ENCODE data around the gene HNF1A.

The HNF1A gene

DNA sequence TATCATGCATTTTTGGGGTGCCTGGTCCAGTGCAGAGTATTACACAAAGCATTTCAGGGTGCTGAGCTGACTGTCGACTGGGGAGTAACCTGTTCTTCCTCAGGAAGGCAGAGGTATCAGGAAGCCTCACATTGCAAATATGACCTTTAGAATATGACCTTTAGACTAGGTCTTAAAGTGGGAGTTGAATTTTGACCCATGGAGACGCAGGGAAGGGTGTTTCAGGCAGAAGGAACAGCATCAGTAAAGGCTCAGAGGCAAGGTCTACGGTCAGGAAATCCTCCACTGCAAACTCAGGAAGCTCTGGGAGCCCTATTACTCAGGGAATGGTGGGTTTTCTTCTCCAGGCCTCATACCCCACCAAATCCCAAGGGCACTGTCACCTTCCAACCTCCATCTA, 11.3 kb downstream of the HNF1A start:
- Histone ChIP-seq H3K14ac (ENCODE audit: low read length) (no peak overlapping the region), H3K4me2 (ENCODE audit: low read length) (no peak overlapping the region), H4K8ac (ENCODE audit: low read depth, low read length) (no peak overlapping the region), H3K23ac (ENCODE audit: low read length) (no peak overlapping the region), H3K9ac (ENCODE audit: low read length) (no peak overlapping the region), H4K91ac (ENCODE audit: low read depth, low read length) (no peak overlapping the region), H3K4ac (ENCODE audit: low read depth, low read length) (no peak overlapping the region), H2AK5ac (ENCODE audit: low read length) (no peak overlapping the region), H3K4me3 (ENCODE audit: low read depth, low read length) (no peak overlapping the region), H2BK12ac (ENCODE audit: low read length) (no peak overlapping the region), H3K79me2 (ENCODE audit: control insufficient read depth, insufficient read depth, low read length, poor library complexity) (no peaks in the 10 kb centered on the region), H3K4me1 (ENCODE audit: control insufficient read depth in 1 of 2, insufficient read depth in 2 of 2, low read length in 2 of 2) (no peaks in the 10 kb centered on the region), H3K18ac (ENCODE audit: low read length) (no peak overlapping the region), H2BK120ac (ENCODE audit: insufficient read depth, low read length, poor library complexity) (no peak overlapping the region), H3K36me3 (ENCODE audit: control insufficient read depth in 1 of 2, insufficient read depth in 2 of 2, low read length in 2 of 2) (no peaks in the 10 kb centered on the region), H2AFZ (ENCODE audit: insufficient read depth, low read length, poor library complexity) (no peak overlapping the region), H4K12ac (ENCODE audit: low read depth, low read length) (no peak overlapping the region), H3K27ac (ENCODE audit: low read depth, low read length) (no peak overlapping the region), H3K27me3 (ENCODE audit: insufficient read depth, low read length) (no peaks in the 10 kb centered on the region), H3K9me3 (ENCODE audit: insufficient read depth, low read depth, low read length) (peaks cover 9% of the 10 kb centered on the region), H3K79me1 (ENCODE audit: low read length) (no peaks in the 10 kb centered on the region), H2BK5ac (ENCODE audit: low read depth, low read length, poor library complexity) (no peak overlapping the region)
- WGBS (ENCODE audit: extremely low coverage, insufficient coverage, insufficient read length) = no CpG with 5 or more reads among the region's 3 CpGs
- DNase-seq = no peak

DNA sequence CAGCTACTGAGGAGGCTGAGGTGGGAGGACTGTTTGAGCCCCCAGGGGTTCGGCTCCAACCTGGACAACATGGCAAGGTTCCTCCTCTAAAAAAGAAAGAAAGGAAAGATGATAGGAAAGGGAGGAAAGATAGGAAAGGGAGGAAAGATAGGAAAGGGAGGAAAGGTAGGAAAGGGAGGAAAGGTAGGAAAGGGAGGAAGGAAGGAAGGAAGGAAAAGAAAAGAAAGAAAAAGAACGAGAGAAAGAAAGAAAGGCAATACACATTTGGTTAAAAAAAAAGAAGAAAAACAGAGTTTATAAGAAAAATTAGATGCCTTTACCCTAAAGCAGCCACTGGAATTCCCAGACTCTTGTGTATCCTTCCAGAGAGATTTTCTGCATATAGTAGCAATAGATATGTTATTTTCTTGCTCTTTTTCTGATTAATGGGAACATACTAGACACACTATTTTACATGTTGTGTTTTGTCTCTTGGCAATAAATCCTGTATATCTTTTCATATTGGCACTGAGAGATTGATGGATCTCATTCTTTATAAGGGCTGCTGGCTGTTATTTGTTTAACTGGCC, 12.2 kb downstream of the HNF1A start:
- Histone ChIP-seq H4K91ac (ENCODE audit: low read depth, low read length) (no peak overlapping the region), H3K27ac (ENCODE audit: low read depth, low read length) (no peak overlapping the region), H3K27me3 (ENCODE audit: insufficient read depth, low read length) (no peaks in the 10 kb centered on the region), H2AFZ (ENCODE audit: insufficient read depth, low read length, poor library complexity) (no peak overlapping the region), H3K79me2 (ENCODE audit: control insufficient read depth, insufficient read depth, low read length, poor library complexity) (no peaks in the 10 kb centered on the region), H4K12ac (ENCODE audit: low read depth, low read length) (no peak overlapping the region), H3K36me3 (ENCODE audit: control insufficient read depth in 1 of 2, insufficient read depth in 2 of 2, low read length in 2 of 2) (no peaks in the 10 kb centered on the region), H3K4me2 (ENCODE audit: low read length) (no peak overlapping the region), H3K23ac (ENCODE audit: low read length) (no peak overlapping the region), H3K9ac (ENCODE audit: low read length) (no peak overlapping the region), H2BK5ac (ENCODE audit: low read depth, low read length, poor library complexity) (no peak overlapping the region), H3K4me1 (ENCODE audit: control insufficient read depth in 1 of 2, insufficient read depth in 2 of 2, low read length in 2 of 2) (no peaks in the 10 kb centered on the region), H3K14ac (ENCODE audit: low read length) (no peak overlapping the region), H2BK120ac (ENCODE audit: insufficient read depth, low read length, poor library complexity) (no peak overlapping the region), H2BK12ac (ENCODE audit: low read length) (no peak overlapping the region), H3K4ac (ENCODE audit: low read depth, low read length) (no peak overlapping the region), H3K18ac (ENCODE audit: low read length) (no peak overlapping the region), H3K4me3 (ENCODE audit: low read depth, low read length) (no peak overlapping the region), H3K79me1 (ENCODE audit: low read length) (no peaks in the 10 kb centered on the region), H3K9me3 (ENCODE audit: insufficient read depth, low read depth, low read length) (peaks cover 9% of the 10 kb centered on the region), H4K8ac (ENCODE audit: low read depth, low read length) (no peak overlapping the region), H2AK5ac (ENCODE audit: low read length) (no peak overlapping the region)
- no CpG with 5 or more reads among the region's 2 CpGs for WGBS (ENCODE audit: extremely low coverage, insufficient coverage, insufficient read length)
- DNase-seq = no peak

DNA sequence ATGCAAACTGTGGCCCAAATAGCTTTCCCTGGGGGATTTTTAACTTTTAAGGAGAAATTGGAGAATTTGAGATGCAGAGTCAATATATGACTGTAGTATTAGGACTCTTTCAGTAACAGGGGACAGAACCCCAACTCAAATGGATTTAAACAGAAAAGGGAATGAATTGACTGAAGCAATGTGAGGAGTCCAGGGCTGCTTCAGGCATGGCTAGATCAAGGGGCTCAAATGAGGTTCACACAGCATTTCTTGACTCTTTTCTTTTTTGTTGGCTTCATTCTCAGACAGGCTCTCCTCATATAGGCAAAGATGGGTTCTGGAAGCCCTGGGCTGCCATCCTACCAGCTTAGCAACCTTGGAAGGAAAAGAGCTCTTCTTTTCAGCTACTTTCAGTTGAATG, 13.6 kb downstream of the HNF1A start:
- DNase-seq = no peak
- H3K27ac ChIP-seq (ENCODE audit: low read depth, low read length) = no peak overlapping the region
- no peaks in the 10 kb centered on the region for H3K79me1 ChIP-seq (ENCODE audit: low read length)
- no peak overlapping the region for H3K18ac ChIP-seq (ENCODE audit: low read length)
- H3K23ac ChIP-seq (ENCODE audit: low read length) = no peak overlapping the region
- H2AK5ac ChIP-seq (ENCODE audit: low read length) = no peak overlapping the region
- H3K4me3 ChIP-seq (ENCODE audit: low read depth, low read length) = no peak overlapping the region
- no peak overlapping the region for H2BK120ac ChIP-seq (ENCODE audit: insufficient read depth, low read length, poor library complexity)
- H3K4ac ChIP-seq (ENCODE audit: low read depth, low read length) = no peak overlapping the region
- H4K91ac ChIP-seq (ENCODE audit: low read depth, low read length) = no peak overlapping the region
- H3K9ac ChIP-seq (ENCODE audit: low read length) = no peak overlapping the region
- H4K12ac ChIP-seq (ENCODE audit: low read depth, low read length) = no peak overlapping the region
- peaks cover 9% of the 10 kb centered on the region for H3K9me3 ChIP-seq (ENCODE audit: insufficient read depth, low read depth, low read length)
- no peaks in the 10 kb centered on the region for H3K4me1 ChIP-seq (ENCODE audit: control insufficient read depth in 1 of 2, insufficient read depth in 2 of 2, low read length in 2 of 2)
- H3K79me2 ChIP-seq (ENCODE audit: control insufficient read depth, insufficient read depth, low read length, poor library complexity) = no peaks in the 10 kb centered on the region
- H2BK5ac ChIP-seq (ENCODE audit: low read depth, low read length, poor library complexity) = no peak overlapping the region
- no peak overlapping the region for H4K8ac ChIP-seq (ENCODE audit: low read depth, low read length)
- H2BK12ac ChIP-seq (ENCODE audit: low read length) = no peak overlapping the region
- H2AFZ ChIP-seq (ENCODE audit: insufficient read depth, low read length, poor library complexity) = no peak overlapping the region
- no peak overlapping the region for H3K14ac ChIP-seq (ENCODE audit: low read length)
- no peak overlapping the region for H3K4me2 ChIP-seq (ENCODE audit: low read length)
- no peaks in the 10 kb centered on the region for H3K36me3 ChIP-seq (ENCODE audit: control insufficient read depth in 1 of 2, insufficient read depth in 2 of 2, low read length in 2 of 2)
- H3K27me3 ChIP-seq (ENCODE audit: insufficient read depth, low read length) = no peaks in the 10 kb centered on the region

DNA sequence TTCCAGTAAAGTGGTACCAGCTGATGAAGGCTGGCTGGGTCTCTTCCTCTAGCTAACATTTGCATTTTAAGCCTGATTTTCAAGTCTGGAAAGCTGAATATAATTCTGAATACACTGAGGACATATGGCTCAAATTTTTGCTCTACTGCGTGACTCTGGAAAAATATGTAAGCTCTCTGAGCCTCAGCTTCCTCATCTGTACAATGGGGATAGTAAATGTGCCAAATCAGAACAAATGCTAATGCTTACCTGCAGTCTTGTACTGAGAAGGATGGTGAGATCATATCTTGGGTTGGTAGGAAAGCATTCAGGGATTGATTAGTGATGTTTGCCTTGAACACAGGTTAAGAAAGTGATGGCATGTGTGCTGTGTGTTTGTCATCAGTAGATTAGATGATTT, 14.6 kb downstream of the HNF1A start:
- Histone ChIP-seq H3K23ac (ENCODE audit: low read length) (no peak overlapping the region), H3K9ac (ENCODE audit: low read length) (no peak overlapping the region), H3K4me1 (ENCODE audit: control insufficient read depth in 1 of 2, insufficient read depth in 2 of 2, low read length in 2 of 2) (no peaks in the 10 kb centered on the region), H2AFZ (ENCODE audit: insufficient read depth, low read length, poor library complexity) (no peak overlapping the region), H3K27ac (ENCODE audit: low read depth, low read length) (no peak overlapping the region), H3K27me3 (ENCODE audit: insufficient read depth, low read length) (no peaks in the 10 kb centered on the region), H2AK5ac (ENCODE audit: low read length) (no peak overlapping the region), H2BK12ac (ENCODE audit: low read length) (no peak overlapping the region), H3K4me2 (ENCODE audit: low read length) (no peak overlapping the region), H3K18ac (ENCODE audit: low read length) (no peak overlapping the region), H3K4me3 (ENCODE audit: low read depth, low read length) (no peak overlapping the region), H3K4ac (ENCODE audit: low read depth, low read length) (no peak overlapping the region), H4K12ac (ENCODE audit: low read depth, low read length) (no peak overlapping the region), H3K9me3 (ENCODE audit: insufficient read depth, low read depth, low read length) (peaks cover 9% of the 10 kb centered on the region), H3K14ac (ENCODE audit: low read length) (no peak overlapping the region), H3K79me2 (ENCODE audit: control insufficient read depth, insufficient read depth, low read length, poor library complexity) (no peaks in the 10 kb centered on the region), H3K79me1 (ENCODE audit: low read length) (no peaks in the 10 kb centered on the region), H2BK5ac (ENCODE audit: low read depth, low read length, poor library complexity) (no peak overlapping the region), H2BK120ac (ENCODE audit: insufficient read depth, low read length, poor library complexity) (no peak overlapping the region), H3K36me3 (ENCODE audit: control insufficient read depth in 1 of 2, insufficient read depth in 2 of 2, low read length in 2 of 2) (no peaks in the 10 kb centered on the region), H4K8ac (ENCODE audit: low read depth, low read length) (no peak overlapping the region), H4K91ac (ENCODE audit: low read depth, low read length) (no peak overlapping the region)
- no CpG with 5 or more reads among the region's 1 CpG for WGBS (ENCODE audit: extremely low coverage, insufficient coverage, insufficient read length)
- DNase-seq = no peak

Data from trophoblast cell (in vitro differentiated cells and primary cell).